Choroid plexus epithelial cell (primary cell): ENCODE results near the gene GFI1B.

Source experiments
- DNase-seq: peaks from one replicate; pipeline ENCODE4 v3.0.0-alpha.2; 2010; ENCODE audit warnings: low read depth
- H3K4me3 ChIP-seq: 2 replicates; pipeline ENCODE4 v1.5.1; 2011; ENCODE audit warnings: low read depth, mild to moderate bottlenecking, control low read depth, low read length, moderate library complexity
- TF ChIP-seq, protein P1 (sequence below): conservative IDR thresholded peaks from 2 replicates; pipeline ENCODE4 v1.5.1; 2011; ENCODE audit warnings: low read depth, mild to moderate bottlenecking, control low read depth, inconsistent platforms, low read length, moderate library complexity

GFI1B gene

DNA sequence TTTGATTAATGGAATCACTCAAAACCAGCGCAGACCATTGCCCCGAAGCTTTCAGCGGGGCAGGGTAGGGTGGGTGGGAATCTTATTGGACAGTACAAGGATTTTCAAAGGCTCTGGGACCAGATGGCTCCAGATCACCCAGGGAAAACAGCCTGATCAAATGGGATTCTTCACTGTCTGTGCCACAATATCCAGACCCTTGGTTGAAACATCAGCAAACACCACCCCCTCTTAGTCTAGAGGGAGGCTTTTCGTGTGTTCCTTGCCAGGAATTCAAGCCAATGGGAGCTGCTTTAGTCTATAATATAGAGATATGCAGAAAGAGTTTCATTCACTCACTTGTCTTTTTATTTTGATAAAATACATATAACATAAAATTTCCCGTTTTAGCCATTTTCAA lies 1.7 kb downstream of the GFI1B start:
- TF ChIP-seq, protein P1, sequence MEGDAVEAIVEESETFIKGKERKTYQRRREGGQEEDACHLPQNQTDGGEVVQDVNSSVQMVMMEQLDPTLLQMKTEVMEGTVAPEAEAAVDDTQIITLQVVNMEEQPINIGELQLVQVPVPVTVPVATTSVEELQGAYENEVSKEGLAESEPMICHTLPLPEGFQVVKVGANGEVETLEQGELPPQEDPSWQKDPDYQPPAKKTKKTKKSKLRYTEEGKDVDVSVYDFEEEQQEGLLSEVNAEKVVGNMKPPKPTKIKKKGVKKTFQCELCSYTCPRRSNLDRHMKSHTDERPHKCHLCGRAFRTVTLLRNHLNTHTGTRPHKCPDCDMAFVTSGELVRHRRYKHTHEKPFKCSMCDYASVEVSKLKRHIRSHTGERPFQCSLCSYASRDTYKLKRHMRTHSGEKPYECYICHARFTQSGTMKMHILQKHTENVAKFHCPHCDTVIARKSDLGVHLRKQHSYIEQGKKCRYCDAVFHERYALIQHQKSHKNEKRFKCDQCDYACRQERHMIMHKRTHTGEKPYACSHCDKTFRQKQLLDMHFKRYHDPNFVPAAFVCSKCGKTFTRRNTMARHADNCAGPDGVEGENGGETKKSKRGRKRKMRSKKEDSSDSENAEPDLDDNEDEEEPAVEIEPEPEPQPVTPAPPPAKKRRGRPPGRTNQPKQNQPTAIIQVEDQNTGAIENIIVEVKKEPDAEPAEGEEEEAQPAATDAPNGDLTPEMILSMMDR = no peak
- H3K4me3 ChIP-seq = no peak overlapping the region
- no peak for DNase-seq

DNA sequence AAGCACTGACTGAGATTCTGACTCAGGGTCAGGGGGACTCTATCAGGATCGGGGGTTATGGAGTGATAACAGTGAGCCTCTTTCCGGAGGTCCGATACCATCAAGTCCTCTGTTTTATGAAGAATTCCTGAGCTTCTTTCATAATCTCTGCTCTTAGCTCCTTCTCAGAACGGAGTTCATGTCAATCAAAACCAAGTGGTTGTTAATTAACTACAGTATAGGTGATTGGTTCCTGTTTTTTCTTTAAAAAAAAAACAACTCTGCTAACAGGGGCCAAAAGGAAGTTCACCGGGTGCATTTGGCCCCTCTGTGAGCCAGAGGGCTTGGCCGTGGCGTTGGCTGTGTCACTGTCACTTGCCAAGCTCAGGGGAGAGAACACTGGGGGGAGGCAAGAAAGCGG lies 4.0 kb downstream of the GFI1B start:
- DNase-seq = no peak
- no peak overlapping the region for H3K4me3 ChIP-seq
- TF ChIP-seq, protein P1 = no peak

DNA sequence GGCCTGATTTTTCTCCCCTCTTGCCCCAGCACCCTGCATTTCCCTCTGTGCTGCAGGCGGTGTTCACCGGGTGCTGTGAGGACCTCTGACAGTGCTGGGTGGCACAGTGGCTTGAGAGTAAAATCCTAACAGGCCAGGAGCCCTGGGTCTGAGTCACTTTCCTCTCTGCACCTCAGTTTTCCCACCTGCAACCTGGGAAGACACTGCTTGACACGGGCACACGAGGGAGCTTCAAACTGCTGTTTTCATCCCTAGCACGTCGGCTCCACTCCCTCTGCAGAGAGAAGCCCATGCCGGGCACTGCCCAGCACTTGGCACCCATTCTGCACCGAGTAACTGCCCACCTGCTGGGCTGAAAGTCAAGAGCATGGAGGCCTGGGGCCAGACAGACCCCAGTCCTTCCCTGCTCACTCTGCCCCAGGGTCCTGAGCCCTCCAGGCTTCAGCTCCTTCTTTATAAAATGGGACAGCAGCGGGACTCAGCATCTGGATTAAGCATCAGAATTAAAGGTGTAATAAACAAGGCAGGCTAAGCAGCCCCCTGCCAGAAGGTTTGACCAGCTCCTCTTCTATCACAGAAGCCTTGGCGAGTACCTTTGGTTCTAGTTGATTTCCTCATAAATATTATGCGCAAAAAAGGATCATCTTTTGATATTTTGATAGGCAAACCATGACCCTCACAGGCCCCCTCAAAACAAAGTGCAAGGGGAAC lies 5.2 kb downstream of the GFI1B start:
- TF ChIP-seq, protein P1 = no peak
- no peak for DNase-seq
- H3K4me3 ChIP-seq = no peak overlapping the region

DNA sequence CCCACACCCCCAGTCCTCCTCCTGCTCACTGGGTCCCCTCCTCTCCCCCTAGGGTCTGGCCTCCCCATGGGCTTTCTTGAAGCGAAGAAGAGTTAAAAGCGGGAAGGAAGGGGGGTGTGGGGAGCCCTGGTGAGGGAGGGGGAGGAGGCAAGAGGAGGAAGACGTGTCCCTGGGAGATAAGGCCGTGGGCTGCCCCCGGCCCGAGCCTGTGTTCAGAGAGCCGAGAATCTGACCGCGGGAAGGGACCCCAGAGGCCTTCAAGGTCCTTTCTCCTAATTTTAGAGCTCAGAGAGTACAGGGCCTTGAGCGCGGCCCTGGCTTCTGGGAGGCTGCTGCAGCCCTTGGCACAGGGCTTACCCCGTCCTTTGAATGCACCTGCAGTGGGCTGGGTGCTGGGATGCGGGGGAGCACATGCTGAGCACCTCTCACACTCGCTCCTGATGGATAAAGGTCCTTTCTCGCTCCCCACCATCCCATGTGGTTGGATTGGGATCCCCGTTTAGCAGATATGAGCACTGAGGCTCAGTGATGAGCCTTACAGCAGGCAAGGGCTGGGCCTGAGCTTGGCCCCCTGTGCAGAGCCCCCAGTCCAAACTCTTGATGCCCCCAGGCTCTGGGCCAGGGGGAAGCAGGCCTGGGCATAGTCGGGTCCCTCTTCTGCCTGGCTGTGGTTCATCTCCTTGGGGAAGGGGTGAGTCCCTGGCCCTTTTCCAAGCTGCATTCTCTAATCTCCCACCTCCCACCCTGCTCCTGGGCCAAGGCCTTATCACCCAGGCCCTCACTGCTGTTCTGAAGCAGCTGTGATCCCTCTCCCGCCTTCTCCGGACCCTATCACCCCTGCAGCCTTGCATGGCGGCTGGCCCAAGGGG lies 5.9 kb downstream of the GFI1B start:
- H3K4me3 ChIP-seq = no peak overlapping the region
- TF ChIP-seq, protein P1 = no peak
- no peak for DNase-seq

DNA sequence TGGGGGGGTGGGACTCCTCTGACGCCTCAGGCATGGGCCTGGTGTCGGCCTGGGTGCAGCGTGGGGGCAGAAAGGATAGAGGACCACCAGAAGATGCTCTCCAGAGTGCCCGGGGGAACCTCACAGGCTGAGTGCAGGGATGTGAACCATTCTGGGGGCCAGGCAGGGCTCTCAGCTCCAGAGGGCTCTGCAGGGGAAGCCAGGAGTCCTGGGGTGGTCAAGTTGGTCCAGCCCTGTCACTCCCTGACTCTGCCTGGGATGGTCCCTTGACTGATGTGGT lies 6.5 kb downstream of the GFI1B start:
- TF ChIP-seq, protein P1 = no peak
- no peak overlapping the region for H3K4me3 ChIP-seq
- no peak for DNase-seq

DNA sequence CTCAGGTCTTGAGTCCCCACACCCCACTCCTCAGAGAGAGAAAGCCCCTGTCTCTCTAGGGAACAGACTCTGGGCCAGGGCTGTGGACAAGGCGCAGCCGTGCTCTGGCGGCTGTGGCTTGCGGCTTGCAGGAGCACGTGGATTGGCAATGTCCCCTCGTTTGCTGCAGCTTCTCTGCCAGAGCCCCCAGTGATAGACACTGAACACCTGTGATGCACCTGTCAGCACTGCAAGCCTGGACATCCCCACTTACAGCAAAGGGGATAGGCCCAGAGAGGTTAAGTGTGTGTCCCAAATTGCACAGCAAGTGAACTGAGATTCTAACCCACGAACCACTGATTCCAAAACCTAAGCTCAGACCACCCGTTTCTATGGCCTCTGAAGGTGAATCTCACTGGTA lies 7.0 kb downstream of the GFI1B start:
- TF ChIP-seq, protein P1 = no peak
- DNase-seq = no peak
- H3K4me3 ChIP-seq = no peak overlapping the region
